ENCODE measurements around the gene TBCK. TPM values are rescaled to one million over a fixed set of nuclear protein-coding genes. Genes with fewer than 3 reads are reported as not detected.

TBCK gene
- total RNA-seq, 1 donor from 2014 or later = 16.3 TPM

GRCh38 chr4:106355193-106355592 lies 39.2 kb upstream of the TBCK start:
- FAIRE-seq (no peak), DNase-seq (ENCODE audit: low read depth) (no peak)
- H3K4me3 ChIP-seq (ENCODE audit: low read depth, low read length) = no peak overlapping the region
- no peak for TF ChIP-seq CTCF (IDR thresholded peaks at IDR 0.05; ENCODE audit: insufficient read depth, low read length, severe bottlenecking)
- H3K27me3 ChIP-seq (ENCODE audit: control insufficient read depth, insufficient read depth, low read length) = no peaks in the 10 kb centered on the region
- H3K36me3 ChIP-seq (ENCODE audit: control insufficient read depth, insufficient read depth, low read length) = no peaks in the 10 kb centered on the region

GRCh38 chr4:106353786-106354185 lies 37.8 kb upstream of the TBCK start:
- no peak for DNase-seq (ENCODE audit: low read depth)
- no peak for TF ChIP-seq CTCF (IDR thresholded peaks at IDR 0.05; ENCODE audit: insufficient read depth, low read length, severe bottlenecking)
- Histone ChIP-seq H3K4me3 (ENCODE audit: low read depth, low read length) (no peak overlapping the region), H3K27me3 (ENCODE audit: control insufficient read depth, insufficient read depth, low read length) (no peaks in the 10 kb centered on the region), H3K36me3 (ENCODE audit: control insufficient read depth, insufficient read depth, low read length) (no peaks in the 10 kb centered on the region)
- FAIRE-seq = no peak

- H3K4me3 ChIP-seq (ENCODE audit: low read depth, low read length) = no peak overlapping the region
- DNase-seq (ENCODE audit: low read depth) (peak; percentile 67), FAIRE-seq (no peak)
- no peaks in the 10 kb centered on the region for H3K27me3 ChIP-seq (ENCODE audit: control insufficient read depth, insufficient read depth, low read length)
- TF ChIP-seq CTCF (IDR thresholded peaks at IDR 0.05; ENCODE audit: insufficient read depth, low read length, severe bottlenecking) = no peak
- H3K36me3 ChIP-seq (ENCODE audit: control insufficient read depth, insufficient read depth, low read length) = peaks cover 3% of the 10 kb centered on the region
Observed at GRCh38 chr4:106351016-106351415, 35.0 kb upstream of the TBCK start.

GRCh38 chr4:106347167-106347566 lies 31.2 kb upstream of the TBCK start:
- FAIRE-seq (no peak), DNase-seq (ENCODE audit: low read depth) (no peak)
- H3K27me3 ChIP-seq (ENCODE audit: control insufficient read depth, insufficient read depth, low read length) = no peaks in the 10 kb centered on the region
- TF ChIP-seq CTCF (IDR thresholded peaks at IDR 0.05; ENCODE audit: insufficient read depth, low read length, severe bottlenecking) = no peak
- H3K4me3 ChIP-seq (ENCODE audit: low read depth, low read length) = no peak overlapping the region
- peaks cover 3% of the 10 kb centered on the region for H3K36me3 ChIP-seq (ENCODE audit: control insufficient read depth, insufficient read depth, low read length)

- H3K27me3 ChIP-seq (ENCODE audit: control insufficient read depth, insufficient read depth, low read length) = no peaks in the 10 kb centered on the region
- no peak for FAIRE-seq
- DNase-seq (ENCODE audit: low read depth) = peak; percentile 27
- no peak overlapping the region for H3K4me3 ChIP-seq (ENCODE audit: low read depth, low read length)
- no peak for TF ChIP-seq CTCF (IDR thresholded peaks at IDR 0.05; ENCODE audit: insufficient read depth, low read length, severe bottlenecking)
- peaks cover 3% of the 10 kb centered on the region for H3K36me3 ChIP-seq (ENCODE audit: control insufficient read depth, insufficient read depth, low read length)
Observed at GRCh38 chr4:106344647-106344970, 28.6 kb upstream of the TBCK start.

GRCh38 chr4:106343865-106344646 lies 28.0 kb upstream of the TBCK start:
- H3K27me3 ChIP-seq (ENCODE audit: control insufficient read depth, insufficient read depth, low read length) = no peaks in the 10 kb centered on the region
- H3K36me3 ChIP-seq (ENCODE audit: control insufficient read depth, insufficient read depth, low read length) = peaks cover 3% of the 10 kb centered on the region
- FAIRE-seq (no peak), DNase-seq (ENCODE audit: low read depth) (no peak)
- H3K4me3 ChIP-seq (ENCODE audit: low read depth, low read length) = no peak overlapping the region
- no peak for TF ChIP-seq CTCF (IDR thresholded peaks at IDR 0.05; ENCODE audit: insufficient read depth, low read length, severe bottlenecking)

All from bronchial epithelial cell (primary cell).